ENCODE measurements around the gene AMOT. TPM values are rescaled to one million over a fixed set of nuclear protein-coding genes. Genes with fewer than 3 reads are reported as not detected.

Gene AMOT
- total RNA-seq, 1 experiment from 2014 or later: 66.3 TPM

- DNase-seq: no peak
- Histone ChIP-seq H3K9me3 (no peaks in the 10 kb centered on the region), H3K27me3 (replicated peaks; ENCODE audit: control insufficient read depth, insufficient read depth, low read length) (no peaks in the 10 kb centered on the region), H3K36me3 (ENCODE audit: control insufficient read depth, insufficient read depth, low read length) (no peaks in the 10 kb centered on the region), H3K4me1 (no peaks in the 10 kb centered on the region), H3K4me3 (ENCODE audit: low read depth, low read length) (no peak overlapping the region)
- ChIA-PET POLR2A (no interaction called here), CTCF (interaction anchor here (0.7 kb wide), 1 partner anchor 236 kb away, joined by 3 read pairs; no protein-coding TSS in a partner anchor)
- H3K27ac Mint-ChIP-seq (ENCODE audit: unreplicated experiment): no peak overlapping the region
- H3K9me3 Mint-ChIP-seq (ENCODE audit: unreplicated experiment): no peaks in the 10 kb centered on the region
- intact Hi-C loops (cut with micrococcal nuclease; ENCODE audit: unreplicated experiment): loop anchor here (1.0 to 5.0 kb wide), 3 partner anchors 82 to 241 kb away; partner anchors contain the start of gene AMOT
- no peaks in the 10 kb centered on the region for H3K27me3 Mint-ChIP-seq (ENCODE audit: insufficient read depth, unreplicated experiment)
- TF ChIP-seq CTCF (IDR thresholded peaks at IDR 0.05; ENCODE audit: insufficient read depth in 1 of 2, low read depth in 1 of 2, low read length in 1 of 2, severe bottlenecking in 1 of 2, unreplicated experiment in 1 of 2): no peak
- peaks cover 7% of the 10 kb centered on the region for H3K4me1 Mint-ChIP-seq (ENCODE audit: low read depth, unreplicated experiment)
- H3K4me3 Mint-ChIP-seq (ENCODE audit: unreplicated experiment): no peak overlapping the region
- H3K36me3 Mint-ChIP-seq (ENCODE audit: insufficient read depth, unreplicated experiment): no peaks in the 10 kb centered on the region
- no TSS peak for BruUV-seq (replicated peaks)
Observed at GRCh38 chrX:112760697-112761096, 79.9 kb downstream of the AMOT start.

- ChIA-PET POLR2A (no interaction called here), CTCF (no interaction called here)
- no peaks in the 10 kb centered on the region for H3K9me3 ChIP-seq
- no peak overlapping the region for H3K27ac Mint-ChIP-seq (ENCODE audit: unreplicated experiment)
- no peaks in the 10 kb centered on the region for H3K27me3 Mint-ChIP-seq (ENCODE audit: insufficient read depth, unreplicated experiment)
- no peaks in the 10 kb centered on the region for H3K36me3 ChIP-seq (ENCODE audit: control insufficient read depth, insufficient read depth, low read length)
- no peaks in the 10 kb centered on the region for H3K9me3 Mint-ChIP-seq (ENCODE audit: unreplicated experiment)
- DNase-seq: no peak
- no peaks in the 10 kb centered on the region for H3K27me3 ChIP-seq (replicated peaks; ENCODE audit: control insufficient read depth, insufficient read depth, low read length)
- intact Hi-C loops (cut with micrococcal nuclease; ENCODE audit: unreplicated experiment): loop anchor here (1.0 to 5.0 kb wide), 3 partner anchors 82 to 241 kb away; partner anchors contain the start of gene AMOT
- no peak for TF ChIP-seq CTCF (IDR thresholded peaks at IDR 0.05; ENCODE audit: insufficient read depth in 1 of 2, low read depth in 1 of 2, low read length in 1 of 2, severe bottlenecking in 1 of 2, unreplicated experiment in 1 of 2)
- no TSS peak for BruUV-seq (replicated peaks)
- no peaks in the 10 kb centered on the region for H3K36me3 Mint-ChIP-seq (ENCODE audit: insufficient read depth, unreplicated experiment)
- peaks cover 7% of the 10 kb centered on the region for H3K4me1 Mint-ChIP-seq (ENCODE audit: low read depth, unreplicated experiment)
- H3K4me3 ChIP-seq (ENCODE audit: low read depth, low read length): no peak overlapping the region
- no peaks in the 10 kb centered on the region for H3K4me1 ChIP-seq
- no peak overlapping the region for H3K4me3 Mint-ChIP-seq (ENCODE audit: unreplicated experiment)
Observed at GRCh38 chrX:112759966-112760365, 80.7 kb downstream of the AMOT start.

- no peak for TF ChIP-seq CTCF (IDR thresholded peaks at IDR 0.05; ENCODE audit: insufficient read depth in 1 of 2, low read depth in 1 of 2, low read length in 1 of 2, severe bottlenecking in 1 of 2, unreplicated experiment in 1 of 2)
- Histone ChIP-seq H3K27me3 (replicated peaks; ENCODE audit: control insufficient read depth, insufficient read depth, low read length) (no peaks in the 10 kb centered on the region), H3K9me3 (no peaks in the 10 kb centered on the region), H3K36me3 (ENCODE audit: control insufficient read depth, insufficient read depth, low read length) (no peaks in the 10 kb centered on the region), H3K4me1 (no peaks in the 10 kb centered on the region), H3K4me3 (ENCODE audit: low read depth, low read length) (no peak overlapping the region)
- H3K36me3 Mint-ChIP-seq (ENCODE audit: insufficient read depth, unreplicated experiment): no peaks in the 10 kb centered on the region
- H3K4me3 Mint-ChIP-seq (ENCODE audit: unreplicated experiment): no peak overlapping the region
- ChIA-PET CTCF (no interaction called here), POLR2A (no interaction called here)
- intact Hi-C loops (cut with micrococcal nuclease; ENCODE audit: unreplicated experiment): no loop called here
- no peak overlapping the region for H3K27ac Mint-ChIP-seq (ENCODE audit: unreplicated experiment)
- DNase-seq: no peak
- no TSS peak for BruUV-seq (replicated peaks)
- no peaks in the 10 kb centered on the region for H3K27me3 Mint-ChIP-seq (ENCODE audit: insufficient read depth, unreplicated experiment)
- H3K9me3 Mint-ChIP-seq (ENCODE audit: unreplicated experiment): no peaks in the 10 kb centered on the region
- H3K4me1 Mint-ChIP-seq (ENCODE audit: low read depth, unreplicated experiment): peaks cover 5% of the 10 kb centered on the region
Observed at GRCh38 chrX:112759512-112759911, 81.1 kb downstream of the AMOT start.
